Measurements from ENCODE around the gene KLC1. TPM values are rescaled to one million over a fixed set of nuclear protein-coding genes. Genes with fewer than 3 reads are reported as not detected.

Gene KLC1
- polyA plus RNA-seq, 2 of the 4 experiments (the other 2 are of a cell fraction), result 81.8 to 150 TPM

DNA sequence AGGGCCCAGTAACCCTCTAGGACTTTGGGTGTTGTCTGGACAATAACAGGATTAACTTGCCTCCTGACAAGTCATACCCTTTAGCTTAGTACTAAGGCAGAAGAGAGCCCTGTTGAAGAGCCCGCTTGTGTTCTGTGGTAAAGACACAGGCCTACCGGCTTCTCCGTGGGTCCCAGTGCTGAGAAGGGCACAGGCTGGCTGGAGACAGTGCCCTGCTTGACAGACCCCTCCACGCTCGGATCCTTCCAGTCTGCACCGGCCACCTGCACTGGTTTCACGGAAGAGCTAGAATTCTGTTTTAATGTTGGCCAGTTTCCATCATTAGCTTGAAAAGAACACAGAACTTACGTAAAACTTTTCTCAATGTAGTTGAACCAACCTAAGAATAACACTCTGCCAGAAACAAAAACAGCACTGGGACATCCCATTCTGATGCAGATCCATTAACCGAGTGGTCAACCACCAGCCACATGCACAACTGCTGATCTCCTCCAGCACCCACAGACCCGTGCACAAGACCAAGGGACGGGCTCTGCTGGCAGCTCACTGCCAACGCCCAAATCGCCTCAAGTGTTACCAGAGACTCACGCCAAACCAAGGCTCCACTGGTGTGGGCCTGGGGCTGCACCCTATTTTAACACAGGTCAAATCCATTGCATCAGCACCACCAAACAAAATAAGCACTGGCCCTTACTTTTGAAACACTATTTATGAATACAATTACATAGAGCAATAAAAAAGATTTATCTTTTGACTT, 113.7 kb downstream of the KLC1 start:
- TF ChIP-seq NR3C1 (IDR thresholded peaks at IDR 0.05) (no peak), NPAS2 (CRISPR knock-in tag; IDR thresholded peaks at IDR 0.05; ENCODE audit: borderline replicate concordance) (no peak), KDM1A (IDR thresholded peaks at IDR 0.05; ENCODE audit: low read depth) (no peak)
- ChIA-PET CTCF (interaction anchor here (1.1 kb wide), 1 partner anchor 20 kb away, joined by 3 read pairs; no protein-coding TSS in a partner anchor), POLR2A (no interaction called here)
- Histone ChIP-seq H3K4me2 (no peak overlapping the region), H3K27ac (no peak overlapping the region), H3K9me3 (no peaks in the 10 kb centered on the region), H3K4me1 (no peaks in the 10 kb centered on the region), H3K4me3 (no peak overlapping the region)
- FAIRE-seq (no peak), DNase-seq (ENCODE audit: low read depth in 1 of 2, low spot score in 1 of 2) (no peak), ATAC-seq (no peak)
- 91% methylated on average over 14 of the region's 14 CpGs for WGBS (ENCODE audit: missing lambda C conversion rate)

DNA sequence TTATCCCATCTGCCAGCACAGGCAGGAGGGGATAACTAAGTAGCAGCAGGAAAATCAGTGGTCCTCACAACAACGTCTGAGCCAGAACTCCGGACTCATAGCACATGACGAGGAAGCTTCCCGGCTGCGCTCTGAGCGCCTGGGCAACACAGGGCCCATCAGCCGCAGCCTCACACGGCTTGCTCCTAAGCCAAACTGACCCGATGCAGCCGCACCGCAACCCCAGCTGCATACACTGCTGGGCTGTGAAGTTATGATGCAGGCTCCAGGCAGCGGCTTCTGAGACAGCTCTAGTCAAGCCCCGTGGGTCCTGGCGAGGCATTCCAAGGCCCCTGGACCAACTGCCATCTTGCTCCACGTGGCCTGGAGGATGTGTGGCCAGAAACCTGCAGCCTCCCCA, 114.7 kb downstream of the KLC1 start:
- Histone ChIP-seq H3K4me2 (no peak overlapping the region), H3K9me3 (no peaks in the 10 kb centered on the region), H3K4me3 (no peak overlapping the region), H3K4me1 (no peaks in the 10 kb centered on the region), H3K27ac (no peak overlapping the region)
- FAIRE-seq (no peak), ATAC-seq (no peak), DNase-seq (ENCODE audit: low read depth in 1 of 2, low spot score in 1 of 2) (no peak)
- WGBS (ENCODE audit: missing lambda C conversion rate), result 88% methylated on average over 10 of the region's 15 CpGs
- CTCF ChIA-PET, result interaction anchor here (1.1 kb wide), 1 partner anchor 21 kb away, joined by 3 read pairs; no protein-coding TSS in a partner anchor
- TF ChIP-seq FOSB (CRISPR knock-in tag; IDR thresholded peaks at IDR 0.05) (no peak), SMC3 (IDR thresholded peaks at IDR 0.05) (no peak), HOXB13 (CRISPR knock-in tag; IDR thresholded peaks at IDR 0.05; ENCODE audit: low read depth) (no peak), CEBPB (IDR thresholded peaks at IDR 0.05) (no peak), ZSCAN20 (CRISPR knock-in tag; IDR thresholded peaks at IDR 0.05) (no peak), RAD21 (conservative IDR thresholded peaks at IDR 0.05 in 1 of 2, IDR thresholded peaks at IDR 0.05 in 1 of 2) (no peak), BHLHE40 (IDR thresholded peaks at IDR 0.05; ENCODE audit: low read depth, low read length) (no peak), ZNF302 (CRISPR knock-in tag; IDR thresholded peaks at IDR 0.05) (no peak), HEYL (CRISPR knock-in tag; IDR thresholded peaks at IDR 0.05) (no peak), CHD2 (IDR thresholded peaks at IDR 0.05; ENCODE audit: low read length, partially characterized antibody) (no peak), ZC3H11A (IDR thresholded peaks at IDR 0.05) (no peak), JUNB (IDR thresholded peaks at IDR 0.05) (no peak), RNF2 (IDR thresholded peaks at IDR 0.05; ENCODE audit: borderline replicate concordance, low read depth) (no peak), EHMT2 (IDR thresholded peaks at IDR 0.05; ENCODE audit: low read depth) (no peak), MYC (IDR thresholded peaks at IDR 0.05; ENCODE audit: borderline replicate concordance, low read length) (no peak), ZFP36 (IDR thresholded peaks at IDR 0.05; ENCODE audit: borderline replicate concordance, partially characterized antibody) (no peak)
- TF ChIP-seq, protein P1, sequence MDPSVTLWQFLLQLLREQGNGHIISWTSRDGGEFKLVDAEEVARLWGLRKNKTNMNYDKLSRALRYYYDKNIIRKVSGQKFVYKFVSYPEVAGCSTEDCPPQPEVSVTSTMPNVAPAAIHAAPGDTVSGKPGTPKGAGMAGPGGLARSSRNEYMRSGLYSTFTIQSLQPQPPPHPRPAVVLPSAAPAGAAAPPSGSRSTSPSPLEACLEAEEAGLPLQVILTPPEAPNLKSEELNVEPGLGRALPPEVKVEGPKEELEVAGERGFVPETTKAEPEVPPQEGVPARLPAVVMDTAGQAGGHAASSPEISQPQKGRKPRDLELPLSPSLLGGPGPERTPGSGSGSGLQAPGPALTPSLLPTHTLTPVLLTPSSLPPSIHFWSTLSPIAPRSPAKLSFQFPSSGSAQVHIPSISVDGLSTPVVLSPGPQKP (IDR thresholded peaks at IDR 0.05; ENCODE audit: low read depth, low read length), result no peak
- POLR2A ChIA-PET, result no interaction called here

DNA sequence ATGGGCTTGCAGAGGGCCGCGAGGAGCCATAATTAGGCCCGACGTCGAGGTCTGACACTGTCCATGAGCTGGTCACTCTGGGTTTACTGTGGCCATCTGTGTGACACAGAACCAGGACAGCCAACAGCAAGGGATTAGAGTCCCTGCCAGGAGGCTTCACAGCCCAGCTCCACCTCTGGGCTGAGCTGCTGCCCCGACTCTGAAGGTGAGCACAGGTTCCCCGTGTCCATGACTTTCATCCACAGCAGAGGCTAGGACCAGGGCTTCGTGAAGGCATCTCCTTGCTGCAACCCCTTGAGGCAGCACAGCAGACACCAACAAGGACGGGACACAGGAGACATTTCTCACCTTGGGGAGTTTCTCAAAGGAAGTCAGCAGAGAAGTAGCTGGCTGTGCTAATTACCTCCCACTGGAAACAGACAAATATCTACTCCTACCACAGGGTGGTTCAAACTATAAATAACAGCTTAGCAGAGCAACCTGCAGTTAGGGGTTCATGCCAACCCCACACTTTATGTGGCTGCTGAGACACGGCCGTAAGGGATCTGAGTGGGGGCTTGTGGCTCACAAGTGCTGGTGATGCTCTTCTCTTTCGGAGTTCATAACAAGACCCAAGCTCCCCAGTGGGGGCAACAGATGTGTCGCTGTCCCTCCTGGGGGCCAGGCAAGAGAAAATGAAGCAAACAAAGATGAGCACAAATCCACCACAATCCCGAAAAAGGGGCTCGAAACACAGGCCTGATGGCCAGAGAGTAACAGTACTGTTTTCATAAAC, 115.8 kb downstream of the KLC1 start:
- Histone ChIP-seq H3K9me3 (no peaks in the 10 kb centered on the region), H3K27ac (no peak overlapping the region), H3K4me3 (no peak overlapping the region), H3K4me1 (no peaks in the 10 kb centered on the region), H3K4me2 (no peak overlapping the region)
- ATAC-seq (no peak), DNase-seq (ENCODE audit: low read depth in 1 of 2, low spot score in 1 of 2) (no peak), FAIRE-seq (no peak)
- TF ChIP-seq CEBPB (IDR thresholded peaks at IDR 0.05) (no peak), SMC3 (IDR thresholded peaks at IDR 0.05) (no peak), RAD21 (conservative IDR thresholded peaks at IDR 0.05 in 1 of 2, IDR thresholded peaks at IDR 0.05 in 1 of 2) (no peak), NR3C1 (IDR thresholded peaks at IDR 0.05) (no peak)
- TF ChIP-seq, protein P1 (IDR thresholded peaks at IDR 0.05; ENCODE audit: low read depth, low read length), result no peak
- TF ChIP-seq, protein P2, sequence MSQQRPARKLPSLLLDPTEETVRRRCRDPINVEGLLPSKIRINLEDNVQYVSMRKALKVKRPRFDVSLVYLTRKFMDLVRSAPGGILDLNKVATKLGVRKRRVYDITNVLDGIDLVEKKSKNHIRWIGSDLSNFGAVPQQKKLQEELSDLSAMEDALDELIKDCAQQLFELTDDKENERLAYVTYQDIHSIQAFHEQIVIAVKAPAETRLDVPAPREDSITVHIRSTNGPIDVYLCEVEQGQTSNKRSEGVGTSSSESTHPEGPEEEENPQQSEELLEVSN (IDR thresholded peaks at IDR 0.05; ENCODE audit: borderline replicate concordance, low read depth), result no peak
- CTCF ChIA-PET, result no interaction called here
- 81% methylated on average over 15 of the region's 15 CpGs for WGBS (ENCODE audit: missing lambda C conversion rate)
- POLR2A ChIA-PET, result no interaction called here

All from A549 (cell line).